ENCODE data around the gene TVP23C.

Gene TVP23C

DNA sequence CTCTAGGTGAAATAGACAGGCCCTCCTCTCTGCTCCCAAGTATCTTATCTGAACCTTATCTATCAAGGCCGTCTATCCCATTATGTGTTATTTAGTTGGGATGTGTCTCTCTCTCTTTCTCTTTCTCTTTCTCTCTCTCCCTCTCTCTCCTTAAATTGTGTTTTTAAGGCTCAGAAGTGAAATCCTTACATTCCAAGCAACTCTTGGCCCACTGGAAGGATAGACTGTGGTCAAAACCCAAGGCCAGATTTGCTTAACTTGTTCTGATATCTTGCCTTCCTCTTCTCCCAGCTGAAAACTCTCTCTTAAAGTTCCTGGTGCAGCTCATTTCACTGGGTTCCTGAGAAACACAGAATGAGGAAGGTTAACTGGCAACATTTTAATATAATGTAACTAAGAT is 110.5 kb downstream of the TVP23C start:
- TF ChIP-seq, protein P1, sequence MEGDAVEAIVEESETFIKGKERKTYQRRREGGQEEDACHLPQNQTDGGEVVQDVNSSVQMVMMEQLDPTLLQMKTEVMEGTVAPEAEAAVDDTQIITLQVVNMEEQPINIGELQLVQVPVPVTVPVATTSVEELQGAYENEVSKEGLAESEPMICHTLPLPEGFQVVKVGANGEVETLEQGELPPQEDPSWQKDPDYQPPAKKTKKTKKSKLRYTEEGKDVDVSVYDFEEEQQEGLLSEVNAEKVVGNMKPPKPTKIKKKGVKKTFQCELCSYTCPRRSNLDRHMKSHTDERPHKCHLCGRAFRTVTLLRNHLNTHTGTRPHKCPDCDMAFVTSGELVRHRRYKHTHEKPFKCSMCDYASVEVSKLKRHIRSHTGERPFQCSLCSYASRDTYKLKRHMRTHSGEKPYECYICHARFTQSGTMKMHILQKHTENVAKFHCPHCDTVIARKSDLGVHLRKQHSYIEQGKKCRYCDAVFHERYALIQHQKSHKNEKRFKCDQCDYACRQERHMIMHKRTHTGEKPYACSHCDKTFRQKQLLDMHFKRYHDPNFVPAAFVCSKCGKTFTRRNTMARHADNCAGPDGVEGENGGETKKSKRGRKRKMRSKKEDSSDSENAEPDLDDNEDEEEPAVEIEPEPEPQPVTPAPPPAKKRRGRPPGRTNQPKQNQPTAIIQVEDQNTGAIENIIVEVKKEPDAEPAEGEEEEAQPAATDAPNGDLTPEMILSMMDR (IDR thresholded peaks at IDR 0.05; ENCODE audit: low read depth, low read length) = no peak

More for the DNA sequence above, 110.5 kb downstream of the TVP23C start:
- DNase-seq (ENCODE audit: extremely low read depth, low read depth) = no peak
